Measurements from ENCODE around the gene CSRP3.

The CSRP3 gene

GRCh38 chr11:19201737-19202605 is at the start of gene CSRP3:
Gene CSRP3 (minus strand): TSS chr11:19201983. CDS start chr11:19192448, 9,535 bp downstream.
- no peak for DNase-seq

- DNase-seq, result no peak
Observed at GRCh38 chr11:19251577-19251976, 49.8 kb upstream of the CSRP3 start.

- no peak for DNase-seq
Observed at GRCh38 chr11:19246816-19247215, 45.0 kb upstream of the CSRP3 start.

GRCh38 chr11:19245351-19245750 is 43.6 kb upstream of the CSRP3 start:
- no peak for DNase-seq

GRCh38 chr11:19244621-19245020 is 42.8 kb upstream of the CSRP3 start:
- DNase-seq, result no peak

- DNase-seq, result no peak
Observed at GRCh38 chr11:19244084-19244483, 42.3 kb upstream of the CSRP3 start.

- no peak for DNase-seq
Observed at GRCh38 chr11:19243613-19244012, 41.8 kb upstream of the CSRP3 start.

GRCh38 chr11:19243143-19243542 is 41.4 kb upstream of the CSRP3 start:
- no peak for DNase-seq

- no peak for DNase-seq
Observed at GRCh38 chr11:19242179-19242932, 40.6 kb upstream of the CSRP3 start.

GRCh38 chr11:19241260-19242178 is 39.7 kb upstream of the CSRP3 start:
- no peak for DNase-seq

GRCh38 chr11:19240420-19241259 is 38.9 kb upstream of the CSRP3 start, which contains the start of gene E2F8:
Gene E2F8 (minus strand): TSS chr11:19240945. CDS start chr11:19240121, 824 bp downstream.
- DNase-seq, result peak; percentile 86

GRCh38 chr11:19239039-19239438 is 37.3 kb upstream of the CSRP3 start:
- no peak for DNase-seq

- DNase-seq, result no peak
Observed at GRCh38 chr11:19237813-19238212, 36.0 kb upstream of the CSRP3 start.

- no peak for DNase-seq
Observed at GRCh38 chr11:19237381-19237780, 35.6 kb upstream of the CSRP3 start.

GRCh38 chr11:19234231-19234817 is 32.5 kb upstream of the CSRP3 start:
- no peak for DNase-seq

- no peak for DNase-seq
Observed at GRCh38 chr11:19232910-19233503, 31.2 kb upstream of the CSRP3 start.

- no peak for DNase-seq
Observed at GRCh38 chr11:19229671-19230070, 27.9 kb upstream of the CSRP3 start.

- no peak for DNase-seq
Observed at GRCh38 chr11:19228968-19229367, 27.2 kb upstream of the CSRP3 start.

GRCh38 chr11:19226378-19227195 is 24.8 kb upstream of the CSRP3 start:
- DNase-seq, result no peak

GRCh38 chr11:19225581-19225980 is 23.8 kb upstream of the CSRP3 start:
- DNase-seq, result no peak

Data from CD4-positive, alpha-beta T cell treated with Interferon gamma for 1 hour (primary cell).